Right renal pelvis (tissue), 4 donors: ENCODE data around the gene DDIAS. TPM values are rescaled to one million over a fixed set of nuclear protein-coding genes. Genes with fewer than 3 reads are reported as not detected.
"Not testable (repeated sequence)": the region's sequence is repeated elsewhere in the genome, so short reads cannot be mapped to it uniquely, and the experiment has no call there.

ENCODE experiments used
- DNase-seq, 4 donors: peaks; one replicate each; pipeline ENCODE4 v3.0.0-alpha.2; 2013; ENCODE audit warnings: low read depth in 4 of 4, low spot score in 3 of 4, missing footprints in 1 of 4
- polyA plus RNA-seq, 4 donors: library from polyadenylated mRNA; unstranded; fragments of 120-200 nt; gene quantifications; one replicate each; pipeline ENCODE4 v1.2.1, GENCODE V29; 2013; ENCODE audit not compliant: insufficient read length in 4 of 4

DDIAS gene
- 1 to 10 TPM; 6.0 to 7.3 (median 6.9) TPM for polyA plus RNA-seq

DNA sequence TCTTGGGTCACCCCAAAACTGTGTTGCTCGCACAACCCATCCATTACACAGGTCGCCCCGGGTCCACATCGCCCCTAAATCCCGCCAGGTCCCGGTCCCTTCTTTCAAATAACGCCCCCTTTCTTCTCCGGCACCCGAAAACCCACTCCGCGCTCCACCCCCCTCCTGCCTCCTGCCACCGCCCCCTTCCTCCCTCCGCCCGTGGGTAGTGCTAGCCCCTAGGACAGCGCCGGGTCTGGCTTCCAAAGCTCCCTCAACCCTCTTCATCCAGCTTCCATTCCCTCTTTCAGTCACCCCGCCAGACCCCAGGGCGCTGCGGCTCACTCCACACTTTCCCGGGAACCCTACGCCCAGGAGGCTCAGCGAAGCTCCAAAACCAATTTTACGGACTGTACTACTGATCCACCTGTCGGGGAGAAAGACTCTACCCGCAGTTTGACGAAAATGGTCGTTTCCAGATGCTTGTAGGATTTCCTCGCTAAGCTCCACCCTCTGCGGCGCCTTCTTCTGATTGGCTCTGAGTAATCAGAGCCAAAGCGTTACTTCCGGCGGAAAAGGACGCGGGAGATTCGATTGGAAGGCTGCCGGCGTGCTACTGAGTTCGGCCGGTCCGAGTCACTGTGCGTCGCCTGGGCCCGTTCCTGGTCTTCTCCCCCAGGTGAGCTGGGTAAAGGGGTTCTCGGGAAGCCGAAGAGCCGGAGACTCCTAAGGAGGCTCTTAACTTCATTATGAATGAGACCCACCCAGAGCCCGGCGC lies at the start of gene DDIAS:
DDIAS (plus strand) TSS at position 572 of the 757 bp plus-strand sequence. CDS start 13,003 bp downstream, outside the sequence.
- DNase-seq: peak; percentile 91 to 99 (median 98)

GRCh38 chr11:82854242-82854641 lies 47.3 kb upstream of the DDIAS start:
- DNase-seq: no peak

DNA sequence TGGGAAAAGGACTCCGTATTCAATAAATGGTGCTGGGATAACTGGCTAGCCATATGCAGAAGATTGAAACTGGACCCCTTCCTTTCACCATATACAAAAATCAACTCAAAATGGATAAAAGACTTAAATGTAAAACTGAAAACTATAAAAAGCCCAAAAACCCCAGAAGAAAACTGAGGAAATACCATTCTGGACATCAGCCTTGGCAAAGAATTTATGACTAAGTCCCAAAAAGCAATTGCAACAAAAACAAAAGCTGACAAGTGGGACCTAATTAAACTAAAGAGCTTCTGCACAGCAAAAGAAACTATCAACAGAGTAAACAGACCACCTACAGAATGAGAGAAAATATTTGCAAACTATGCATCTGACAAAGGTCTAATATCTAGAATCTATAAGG lies 46.6 kb upstream of the DDIAS start:
- not testable (repeated sequence) for DNase-seq

DNA sequence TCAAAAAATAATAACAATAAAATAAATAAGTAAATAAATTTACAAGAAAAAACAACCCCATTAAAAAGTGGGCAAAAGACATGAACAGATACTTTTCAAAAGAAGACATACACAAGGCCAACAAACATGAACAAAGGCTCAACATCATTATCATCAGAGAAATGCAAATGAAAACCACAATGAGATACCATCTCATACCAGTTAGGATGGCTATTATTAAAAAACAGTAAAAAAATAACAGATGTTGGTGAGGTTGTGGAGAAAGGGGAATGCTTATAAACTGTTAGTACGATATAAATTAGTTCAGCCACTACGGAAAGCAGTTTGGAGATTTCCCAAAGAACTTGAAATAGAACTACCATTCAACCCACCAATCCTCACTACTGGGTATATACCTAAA lies 45.9 kb upstream of the DDIAS start:
- no peak for DNase-seq

GRCh38 chr11:82857145-82857544 lies 44.4 kb upstream of the DDIAS start:
- DNase-seq: no peak

- DNase-seq: no peak
Measured at GRCh38 chr11:82858133-82858532, 43.4 kb upstream of the DDIAS start.

DNA sequence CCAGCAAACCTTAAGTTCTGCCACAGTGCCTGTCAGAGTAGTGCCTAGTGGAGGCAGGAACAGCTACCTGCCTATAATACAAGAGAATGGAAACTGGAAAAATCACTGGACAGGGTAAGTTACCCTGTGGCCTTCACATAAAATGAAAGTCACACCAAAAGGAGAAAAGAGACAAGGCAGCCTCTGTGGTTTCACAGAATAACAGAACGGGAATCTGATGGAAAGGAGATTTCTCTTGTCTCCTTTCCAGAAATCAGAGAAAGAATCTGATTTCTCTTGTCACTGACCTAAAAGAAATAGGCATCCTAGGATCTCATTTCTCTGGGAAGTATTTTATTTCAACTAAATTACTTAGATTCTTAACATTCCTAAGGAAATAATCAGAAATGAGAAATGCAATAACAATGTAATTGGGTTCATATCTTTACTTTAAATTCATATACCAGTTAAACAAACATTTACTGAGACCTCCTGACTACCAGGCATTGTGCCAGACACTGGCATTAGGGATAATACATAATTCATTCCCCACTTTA lies 42.9 kb upstream of the DDIAS start:
- no peak for DNase-seq

GRCh38 chr11:82859750-82860149 lies 41.8 kb upstream of the DDIAS start:
- no peak for DNase-seq

DNA sequence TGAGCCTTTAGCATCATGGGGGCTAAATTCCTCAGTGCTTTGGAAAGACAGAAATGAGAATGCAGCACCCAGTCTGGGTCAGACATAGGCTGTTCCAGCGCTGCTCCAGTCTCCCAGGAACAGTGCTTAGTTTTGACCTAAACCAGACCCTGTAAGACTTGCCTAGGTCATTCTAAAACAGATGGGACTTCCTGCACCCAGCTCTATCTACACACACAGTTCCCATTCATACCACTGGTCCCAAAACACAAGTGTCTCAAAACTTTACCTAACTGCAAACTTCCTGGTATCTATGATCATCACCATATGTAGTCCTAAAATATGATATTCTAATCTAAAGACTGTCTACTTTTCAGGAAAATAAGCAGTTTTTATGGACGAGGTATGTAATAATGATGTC lies 39.2 kb upstream of the DDIAS start:
- no peak for DNase-seq

DNA sequence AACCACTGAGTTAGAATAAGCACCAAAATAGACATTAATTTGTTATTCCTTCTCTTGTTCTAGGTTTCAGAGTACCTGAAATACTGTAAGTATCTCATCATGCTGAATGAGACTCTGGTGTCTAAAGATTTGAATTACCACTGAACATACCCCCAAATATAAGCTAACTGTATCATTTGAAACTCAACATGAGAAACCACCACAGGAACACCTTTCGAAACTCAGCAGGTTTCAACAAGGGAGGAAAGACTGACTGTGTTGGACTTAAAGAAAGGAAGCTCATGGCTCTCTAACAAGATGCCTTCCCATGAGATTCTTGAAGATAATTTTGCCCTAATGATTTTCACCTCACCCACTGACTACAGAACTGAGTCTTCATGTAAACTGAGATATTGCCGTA lies 38.3 kb upstream of the DDIAS start:
- DNase-seq: no peak

GRCh38 chr11:82864268-82864667 lies 37.3 kb upstream of the DDIAS start:
- no peak for DNase-seq

DNA sequence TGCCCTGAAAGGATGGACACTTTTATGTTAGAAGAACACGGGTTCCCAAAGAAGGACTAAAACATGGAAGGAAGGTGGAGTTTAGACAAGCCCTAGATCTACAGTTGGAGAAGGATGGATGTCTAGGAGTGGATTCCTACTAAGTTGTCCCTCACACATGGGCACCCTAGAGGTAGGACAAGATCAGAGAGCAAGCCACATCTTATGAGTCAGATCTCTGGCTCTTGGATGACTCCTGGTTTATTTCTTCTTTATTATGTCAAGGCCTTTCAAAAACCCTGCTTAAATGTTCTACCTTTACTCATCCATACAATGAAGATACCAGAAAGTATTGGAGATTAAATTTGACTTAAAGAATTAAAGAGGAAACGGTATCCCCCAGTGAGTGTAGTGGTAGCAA lies 35.7 kb upstream of the DDIAS start:
- DNase-seq: no peak

GRCh38 chr11:82867495-82868082 lies 33.9 kb upstream of the DDIAS start:
- peak; percentile 70 to 80 (median 70) for DNase-seq

GRCh38 chr11:82869657-82870056 lies 31.9 kb upstream of the DDIAS start:
- DNase-seq: no peak

DNA sequence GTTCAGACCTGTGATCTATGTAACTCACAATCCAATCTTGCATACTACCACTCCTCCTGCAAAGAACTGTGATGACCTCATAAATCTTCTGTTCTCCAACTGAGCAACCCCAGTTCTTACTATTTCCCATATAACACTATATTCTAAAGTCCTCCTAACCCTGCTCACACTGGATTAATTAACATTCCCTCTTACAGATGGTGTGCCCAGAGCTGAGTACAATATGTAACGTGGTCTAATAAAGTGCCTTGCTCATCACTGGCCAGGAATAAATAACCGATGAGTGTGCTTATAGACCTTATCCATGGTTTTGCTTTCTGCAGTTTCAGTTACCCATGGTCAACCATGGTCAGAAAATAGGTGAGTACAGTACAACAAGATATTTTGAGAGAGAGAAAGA lies 29.9 kb upstream of the DDIAS start:
- DNase-seq: no peak

DNA sequence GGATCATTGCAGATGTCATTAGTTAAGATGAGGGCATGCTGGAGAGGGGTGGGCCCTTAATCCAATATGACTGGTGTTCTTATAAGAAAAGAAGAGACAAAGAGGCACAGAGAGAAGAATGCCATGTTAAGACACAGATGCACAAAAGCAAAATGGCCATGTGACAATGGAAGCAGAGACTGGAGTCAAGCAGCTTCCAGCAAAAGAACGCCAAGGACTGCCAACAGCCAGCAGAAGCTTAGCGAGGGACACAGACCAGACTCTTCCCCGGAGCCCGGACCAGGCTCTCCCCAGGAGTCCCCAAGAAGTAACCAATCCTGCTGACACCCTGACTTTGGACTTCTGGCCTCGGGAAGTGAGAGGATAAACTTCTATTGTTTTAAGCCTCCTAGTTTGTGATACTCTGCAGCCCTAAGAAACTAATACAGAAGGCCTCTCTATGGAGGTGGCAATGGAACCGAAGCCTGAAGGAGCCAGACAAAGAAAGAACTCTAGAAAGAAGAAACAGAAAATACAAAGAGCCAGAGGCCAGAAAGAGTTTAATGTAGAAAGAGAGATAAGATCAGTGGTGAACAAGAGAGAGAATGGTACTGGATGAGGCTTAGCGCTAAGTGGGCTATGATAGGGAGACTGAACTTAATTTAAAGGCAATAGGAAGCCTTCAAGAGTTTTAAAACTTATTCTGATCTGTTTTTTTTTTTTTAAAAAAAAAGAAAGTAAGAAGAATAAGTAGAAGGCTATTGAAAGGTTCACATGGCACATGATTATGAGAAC lies 29.0 kb upstream of the DDIAS start:
- no peak for DNase-seq

GRCh38 chr11:82873919-82874333 lies 27.6 kb upstream of the DDIAS start:
- DNase-seq: no peak

DNA sequence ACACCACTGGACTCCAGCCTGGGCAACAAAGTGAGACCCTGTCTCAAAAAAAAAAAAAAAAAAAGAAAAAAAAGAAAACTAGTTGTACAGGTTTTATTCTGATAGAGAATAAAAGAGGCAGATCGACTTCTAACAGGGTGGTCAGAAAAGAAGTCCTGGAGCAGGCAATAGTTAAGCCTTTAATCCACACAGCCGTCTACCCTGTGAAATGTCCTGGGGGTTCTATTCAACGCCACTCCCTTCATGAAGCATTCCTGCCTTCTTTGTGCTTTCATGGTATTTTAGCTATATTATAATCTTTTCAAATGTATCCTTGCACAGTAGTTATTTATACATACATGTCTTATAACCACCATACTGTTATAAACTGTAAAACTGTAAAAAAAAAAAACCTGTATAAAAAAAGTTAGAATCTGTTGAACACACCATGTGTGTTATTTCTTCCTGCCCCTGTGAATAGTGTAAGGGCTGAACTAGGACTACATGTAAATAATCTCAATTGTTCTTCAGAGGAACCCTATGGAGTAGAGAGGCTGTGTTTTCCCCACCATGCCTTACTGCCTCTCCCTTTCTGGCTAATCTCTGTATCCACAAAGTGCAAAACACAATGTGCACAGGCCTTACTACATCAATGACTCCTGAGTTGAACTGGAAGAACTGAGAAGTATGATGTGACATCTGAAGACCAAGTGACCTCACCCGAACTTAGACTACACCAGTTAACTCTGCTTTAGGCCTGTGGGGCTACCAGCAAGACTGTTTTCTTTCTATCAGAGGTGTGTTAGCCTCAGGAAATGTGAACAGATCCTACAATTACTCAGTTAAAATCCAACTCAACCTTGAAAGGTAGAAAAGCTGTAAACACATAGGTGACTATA lies 26.7 kb upstream of the DDIAS start:
- DNase-seq: no peak

- no peak for DNase-seq
Measured at GRCh38 chr11:82883853-82884252, 17.7 kb upstream of the DDIAS start.
